SK-N-SH treated with all-trans-retinoic acid at 6 μM for 48 hours (cell line): ENCODE data around the gene ARHGAP10.

Experiments used
- CSDC2 ChIP-seq: fragments of 250-450 bp; sonication (Bioruptor Pico); IDR thresholded peaks from 2 replicates; pipeline ENCODE4 v1.5.0; 2020; ENCODE audit warnings: mild to moderate bottlenecking, moderate library complexity
- TCF4 ChIP-seq: fragments of 250-450 bp; sonication (Bioruptor Pico); IDR thresholded peaks from 2 replicates; pipeline ENCODE4 v1.8.0; 2021; ENCODE audit warnings: mild to moderate bottlenecking, moderate library complexity, borderline replicate concordance
- ZFP3 ChIP-seq: fragments of 250-450 bp; sonication (Bioruptor Pico); IDR thresholded peaks from 2 replicates; pipeline ENCODE4 v1.5.0; 2020; ENCODE audit warnings: mild to moderate bottlenecking, moderate library complexity

DNA sequence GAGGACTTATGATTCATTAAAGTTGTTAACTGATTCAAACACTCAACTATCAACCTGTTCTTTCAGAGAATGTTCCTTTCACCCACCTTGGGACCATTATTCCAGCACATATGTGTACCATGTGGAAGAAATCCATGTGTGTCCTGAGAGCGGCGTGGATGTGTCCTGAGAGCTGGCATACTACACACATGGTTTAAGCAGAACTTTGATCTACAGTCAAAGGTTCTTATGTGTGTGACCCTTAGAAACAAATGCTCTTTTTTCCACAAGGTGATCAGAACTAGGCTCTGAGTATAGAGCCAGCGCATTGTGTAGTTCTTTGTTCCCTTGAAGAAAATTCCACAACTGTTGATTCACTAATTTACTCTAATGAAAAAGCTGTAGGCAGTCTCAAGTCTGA, 378.3 kb downstream of the ARHGAP10 start:
- TF ChIP-seq TCF4 (CRISPR knock-in tag) (no peak), CSDC2 (CRISPR knock-in tag) (no peak), ZFP3 (CRISPR knock-in tag) (no peak)
